ENCODE measurements around the gene PSMD8. TPM values are rescaled to one million over a fixed set of nuclear protein-coding genes. Genes with fewer than 3 reads are reported as not detected.

The PSMD8 gene
- total RNA-seq, 1 donor from 2014 or later: 206 TPM

DNA sequence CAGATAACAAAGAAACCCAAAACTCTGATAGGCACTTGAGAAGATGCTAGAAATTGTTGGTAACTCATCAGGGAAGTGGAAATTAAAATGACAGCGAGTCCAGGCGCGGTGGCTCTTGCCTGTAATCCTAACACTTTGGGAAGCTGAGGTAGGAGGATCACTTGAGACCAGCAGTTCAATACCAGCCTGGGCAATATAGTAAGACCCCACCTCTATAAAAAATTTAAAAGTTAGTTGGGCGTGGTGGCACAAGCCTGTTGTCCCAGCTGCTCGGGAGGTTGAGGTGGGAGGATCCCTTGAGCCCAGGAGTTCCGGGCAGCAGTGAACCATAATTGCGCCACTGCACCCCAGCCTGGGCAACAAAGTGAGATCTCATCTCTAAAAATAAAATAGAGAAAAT lies 56.6 kb downstream of the PSMD8 start:
- intact Hi-C loops (cut with micrococcal nuclease): no loop called here

DNA sequence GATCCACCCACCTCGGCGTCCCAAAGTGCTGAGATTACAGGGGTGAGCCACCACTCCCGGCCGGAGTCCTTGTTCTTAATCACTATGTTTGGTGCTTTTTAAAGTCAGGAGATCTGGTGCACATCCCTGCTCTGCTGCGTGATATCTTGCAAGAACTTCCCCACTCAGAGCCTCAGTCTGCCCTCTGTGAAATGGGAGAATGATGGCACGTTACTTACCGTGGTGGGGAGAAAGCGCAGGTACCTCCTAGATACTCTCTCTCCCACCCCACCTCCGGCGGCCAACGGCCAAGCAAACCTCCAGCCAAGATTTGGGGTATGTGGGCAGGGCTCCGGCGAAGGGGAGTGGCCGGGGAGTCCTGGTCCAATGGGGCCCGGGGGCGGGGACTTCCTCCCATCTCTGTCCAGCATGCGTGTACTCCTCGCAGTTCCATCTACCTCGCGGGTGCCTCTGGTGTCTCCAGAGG lies 58.9 kb downstream of the PSMD8 start, which contains the start of gene RYR1:
TSS of gene RYR1 (plus strand) at position 424 of the 466 bp plus-strand sequence. CDS start 139 bp downstream, outside the sequence.
- intact Hi-C loops (cut with micrococcal nuclease): no loop called here

Other genes with a start within 250 kb of the PSMD8 start
- gene DPF1, start 150.3 kb upstream of the PSMD8 start, total RNA-seq: 1.2 and 1.6 TPM in 2 replicates
- 88.8 and 89.6 TPM in 2 replicates for gene PPP1R14A, start 118.2 kb upstream of the PSMD8 start, total RNA-seq
- gene SPINT2, start 110.0 kb upstream of the PSMD8 start, total RNA-seq: 71.0 and 71.3 TPM in 2 replicates
- 0.84 and 1.1 TPM in 2 replicates for gene C19orf33, start 70.3 kb upstream of the PSMD8 start, total RNA-seq
- 86.2 and 88.3 TPM in 2 replicates for gene YIF1B, start 58.6 kb upstream of the PSMD8 start, total RNA-seq
- gene KCNK6, start 54.7 kb upstream of the PSMD8 start, total RNA-seq: 20.2 and 23.1 TPM in 2 replicates
- 4.9 and 5.2 TPM in 2 replicates for gene CATSPERG, start 38.7 kb upstream of the PSMD8 start, total RNA-seq
- gene GGN, start 13.5 kb downstream of the PSMD8 start, total RNA-seq: 0.11 TPM in 2 replicates
- 1.9 TPM in 2 replicates for gene SPRED3, start 14.1 kb downstream of the PSMD8 start, total RNA-seq
- 31.4 and 32.3 TPM in 2 replicates for gene FAM98C, start 28.5 kb downstream of the PSMD8 start, total RNA-seq
- 7.6 and 9.4 TPM in 2 replicates for gene RASGRP4, start 51.6 kb downstream of the PSMD8 start, total RNA-seq
- gene RYR1, start 59.1 kb downstream of the PSMD8 start, total RNA-seq: 2.4 and 4.4 TPM in 2 replicates
- gene MAP4K1, start 243.4 kb downstream of the PSMD8 start, total RNA-seq: 283 and 284 TPM in 2 replicates
- 350 and 352 TPM in 2 replicates for gene EIF3K, start 244.6 kb downstream of the PSMD8 start, total RNA-seq